ENCODE measurements around the gene NFX1. TPM values are rescaled to one million over a fixed set of nuclear protein-coding genes. Genes with fewer than 3 reads are reported as not detected.
"Not testable (repeated sequence)": the region's sequence is repeated elsewhere in the genome, so short reads cannot be mapped to it uniquely, and the experiment has no call there.

Gene NFX1
- total RNA-seq, 1 donor from 2014 or later: 37.5 TPM

GRCh38 chr9:33351547-33351946 is 61.2 kb downstream of the NFX1 start:
- Mint-ChIP-seq H3K9me3 (ENCODE audit: unreplicated experiment) (no peaks in the 10 kb centered on the region), H3K27me3 (ENCODE audit: unreplicated experiment) (no peaks in the 10 kb centered on the region), H3K4me1 (ENCODE audit: low read depth, unreplicated experiment) (peaks cover 6% of the 10 kb centered on the region), H3K36me3 (ENCODE audit: unreplicated experiment) (peaks cover 11% of the 10 kb centered on the region), H3K4me3 (ENCODE audit: unreplicated experiment) (no peak overlapping the region), H3K27ac (ENCODE audit: unreplicated experiment) (no peak overlapping the region)
- TF ChIP-seq CTCF (IDR thresholded peaks at IDR 0.05; ENCODE audit: partially characterized antibody, unreplicated experiment): no peak
- DNase-seq: no peak

GRCh38 chr9:33354651-33355211 is 64.4 kb downstream of the NFX1 start:
- no peak for DNase-seq
- H3K4me1 Mint-ChIP-seq (ENCODE audit: low read depth, unreplicated experiment): peaks cover 6% of the 10 kb centered on the region
- no peak overlapping the region for H3K27ac Mint-ChIP-seq (ENCODE audit: unreplicated experiment)
- TF ChIP-seq CTCF (IDR thresholded peaks at IDR 0.05; ENCODE audit: partially characterized antibody, unreplicated experiment): no peak
- H3K27me3 Mint-ChIP-seq (ENCODE audit: unreplicated experiment): no peaks in the 10 kb centered on the region
- no peak overlapping the region for H3K4me3 Mint-ChIP-seq (ENCODE audit: unreplicated experiment)
- H3K9me3 Mint-ChIP-seq (ENCODE audit: unreplicated experiment): no peaks in the 10 kb centered on the region
- H3K36me3 Mint-ChIP-seq (ENCODE audit: unreplicated experiment): no peaks in the 10 kb centered on the region

- H3K9me3 Mint-ChIP-seq (ENCODE audit: unreplicated experiment): no peaks in the 10 kb centered on the region
- H3K27me3 Mint-ChIP-seq (ENCODE audit: unreplicated experiment): no peaks in the 10 kb centered on the region
- no peak overlapping the region for H3K27ac Mint-ChIP-seq (ENCODE audit: unreplicated experiment)
- no peaks in the 10 kb centered on the region for H3K36me3 Mint-ChIP-seq (ENCODE audit: unreplicated experiment)
- H3K4me1 Mint-ChIP-seq (ENCODE audit: low read depth, unreplicated experiment): peaks cover 6% of the 10 kb centered on the region
- H3K4me3 Mint-ChIP-seq (ENCODE audit: unreplicated experiment): no peak overlapping the region
- DNase-seq: no peak
- no peak for TF ChIP-seq CTCF (IDR thresholded peaks at IDR 0.05; ENCODE audit: partially characterized antibody, unreplicated experiment)
Observed at GRCh38 chr9:33355933-33356332, 65.6 kb downstream of the NFX1 start.

GRCh38 chr9:33358641-33359040 is 68.3 kb downstream of the NFX1 start:
- H3K4me1 Mint-ChIP-seq (ENCODE audit: low read depth, unreplicated experiment); H3K9me3 Mint-ChIP-seq (ENCODE audit: unreplicated experiment); DNase-seq; H3K27ac Mint-ChIP-seq (ENCODE audit: unreplicated experiment); H3K36me3 Mint-ChIP-seq (ENCODE audit: unreplicated experiment); H3K4me3 Mint-ChIP-seq (ENCODE audit: unreplicated experiment); H3K27me3 Mint-ChIP-seq (ENCODE audit: unreplicated experiment): not testable (repeated sequence)

GRCh38 chr9:33364127-33364526 is 73.8 kb downstream of the NFX1 start:
- Mint-ChIP-seq H3K27ac (ENCODE audit: unreplicated experiment) (no peak overlapping the region), H3K4me1 (ENCODE audit: low read depth, unreplicated experiment) (no peaks in the 10 kb centered on the region), H3K27me3 (ENCODE audit: unreplicated experiment) (no peaks in the 10 kb centered on the region), H3K36me3 (ENCODE audit: unreplicated experiment) (no peaks in the 10 kb centered on the region), H3K9me3 (ENCODE audit: unreplicated experiment) (peaks cover 2% of the 10 kb centered on the region), H3K4me3 (ENCODE audit: unreplicated experiment) (no peak overlapping the region)
- no peak for DNase-seq
- no peak for TF ChIP-seq CTCF (IDR thresholded peaks at IDR 0.05; ENCODE audit: partially characterized antibody, unreplicated experiment)

- H3K27ac Mint-ChIP-seq (ENCODE audit: unreplicated experiment); H3K4me3 Mint-ChIP-seq (ENCODE audit: unreplicated experiment); H3K9me3 Mint-ChIP-seq (ENCODE audit: unreplicated experiment); DNase-seq; H3K4me1 Mint-ChIP-seq (ENCODE audit: low read depth, unreplicated experiment); H3K27me3 Mint-ChIP-seq (ENCODE audit: unreplicated experiment); H3K36me3 Mint-ChIP-seq (ENCODE audit: unreplicated experiment): not testable (repeated sequence)
Observed at GRCh38 chr9:33364814-33365213, 74.5 kb downstream of the NFX1 start.
